Dendritic cell treated with granulocyte-macrophage colony-stimulating factor and Interleukin-4, amounts not matched to agents 40 ng/mL and 50 ng/mL, for 4 days (primary cell): ENCODE measurements around the gene DAPK1.

Source experiments
- H3K27ac Mint-ChIP-seq: one replicate; pipeline ENCODE4 v1.8.0; 2022; ENCODE audit warnings: mild to moderate bottlenecking, mixed read lengths
- H3K27me3 Mint-ChIP-seq: one replicate; pipeline ENCODE4 v1.8.0; 2022; ENCODE audit warnings: mild to moderate bottlenecking, mixed read lengths
- H3K36me3 Mint-ChIP-seq: one replicate; pipeline ENCODE4 v1.8.0; 2022; ENCODE audit warnings: low read depth, mixed read lengths
- H3K4me1 Mint-ChIP-seq: one replicate; pipeline ENCODE4 v1.8.0; 2022; ENCODE audit warnings: low read depth, mixed read lengths
- H3K4me3 Mint-ChIP-seq: one replicate; pipeline ENCODE4 v1.8.0; 2022; ENCODE audit warnings: mild to moderate bottlenecking, moderate library complexity, mixed read lengths
- H3K9me3 Mint-ChIP-seq: one replicate; pipeline ENCODE4 v1.8.0; 2022; ENCODE audit warnings: mixed read lengths
- intact Hi-C: fragments of 100-400 bp; cut with micrococcal nuclease; formaldehyde crosslinking; loops from one replicate; pipeline ENCODE4 v1.15.0; 2022

Gene DAPK1

DNA sequence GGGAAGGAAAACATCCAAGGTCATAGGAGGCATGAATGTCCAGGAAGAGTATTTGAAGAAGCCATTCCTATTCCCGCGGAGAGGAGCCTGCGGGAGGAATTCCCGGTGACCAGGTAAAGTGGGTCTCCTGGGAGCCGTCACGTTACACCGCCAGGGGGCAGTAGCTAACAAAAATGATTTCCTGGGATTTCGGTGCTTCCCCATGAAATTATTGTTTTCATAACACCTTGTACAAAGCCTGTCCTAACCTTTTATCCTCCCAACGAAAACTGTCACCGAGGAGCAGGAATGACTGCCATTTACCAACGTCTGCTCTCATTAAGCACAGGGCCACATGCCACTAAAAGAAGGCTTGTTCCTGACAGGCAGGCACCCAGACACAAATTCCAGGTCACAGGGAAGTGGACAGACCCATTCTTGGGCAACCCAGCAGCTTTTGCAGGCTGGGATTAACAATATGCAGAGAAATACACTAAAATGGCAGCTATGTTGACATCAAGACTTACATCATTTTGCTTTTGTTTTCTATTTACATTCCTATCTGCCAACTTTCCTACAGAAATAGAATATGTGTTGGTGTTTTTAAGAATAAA is 187.1 kb downstream of the DAPK1 start:
- Mint-ChIP-seq H3K4me3 (no peak overlapping the region), H3K27me3 (peaks cover 2% of the 10 kb centered on the region), H3K4me1 (peaks cover 41% of the 10 kb centered on the region), H3K36me3 (peaks cover 97% of the 10 kb centered on the region), H3K9me3 (no peaks in the 10 kb centered on the region), H3K27ac (peak overlapping the region; percentile 84)
- intact Hi-C loops: loop anchor here (5.0 kb wide), 1 partner anchor 43 kb away; the partner anchor contains the start of gene CTSL

GRCh38 chr9:87685441-87685840 is 187.8 kb downstream of the DAPK1 start:
- peak overlapping the region; percentile 84 for H3K27ac Mint-ChIP-seq
- H3K36me3 Mint-ChIP-seq: peaks cover 97% of the 10 kb centered on the region
- H3K4me1 Mint-ChIP-seq: peaks cover 41% of the 10 kb centered on the region
- no peaks in the 10 kb centered on the region for H3K9me3 Mint-ChIP-seq
- peak overlapping the region; percentile 21 for H3K4me3 Mint-ChIP-seq
- H3K27me3 Mint-ChIP-seq: peaks cover 2% of the 10 kb centered on the region
- intact Hi-C loops: loop anchor here (5.0 kb wide), 1 partner anchor 42 kb away; the partner anchor contains the start of gene CTSL

GRCh38 chr9:87685871-87686519 is 188.3 kb downstream of the DAPK1 start:
- Mint-ChIP-seq H3K4me1 (peaks cover 46% of the 10 kb centered on the region), H3K4me3 (peak overlapping the region; percentile 50), H3K36me3 (peaks cover 97% of the 10 kb centered on the region), H3K27me3 (peaks cover 2% of the 10 kb centered on the region), H3K9me3 (no peaks in the 10 kb centered on the region), H3K27ac (peak overlapping the region; percentile 84)
- intact Hi-C loops: loop anchor here (5.0 kb wide), 1 partner anchor 41 kb away; the partner anchor contains the start of gene CTSL

DNA sequence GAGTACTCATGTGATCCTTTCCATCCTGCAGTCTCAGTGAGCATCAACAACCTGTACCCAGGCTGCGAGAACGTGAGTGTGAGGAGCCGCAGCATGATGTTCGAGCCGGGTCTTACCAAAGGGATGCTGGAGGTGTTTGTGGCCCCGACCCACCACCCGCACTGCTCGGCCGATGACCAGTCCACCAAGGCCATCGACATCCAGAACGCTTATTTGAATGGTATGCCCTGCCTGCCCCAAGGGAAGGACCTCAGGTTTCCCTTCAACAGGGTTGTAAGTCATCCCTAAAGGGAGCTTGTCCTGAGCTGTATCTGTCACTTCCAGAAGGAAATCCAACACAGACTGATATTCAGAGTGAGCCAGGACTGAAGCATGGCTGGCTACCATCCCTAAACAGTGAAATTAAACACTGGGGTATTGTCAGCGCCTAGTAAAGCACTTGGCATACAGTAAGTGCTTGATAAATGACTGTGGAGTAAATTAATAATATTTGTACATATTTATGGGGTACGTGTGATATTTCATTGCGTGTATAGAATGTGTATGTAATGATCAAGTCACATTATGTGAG is 188.9 kb downstream of the DAPK1 start:
- Mint-ChIP-seq H3K4me3 (no peak overlapping the region), H3K27ac (peak overlapping the region; percentile 84), H3K36me3 (peaks cover 97% of the 10 kb centered on the region), H3K4me1 (peaks cover 50% of the 10 kb centered on the region), H3K9me3 (no peaks in the 10 kb centered on the region), H3K27me3 (peaks cover 2% of the 10 kb centered on the region)
- intact Hi-C loops: loop anchor here (5.0 kb wide), 1 partner anchor 41 kb away; the partner anchor contains the start of gene CTSL

GRCh38 chr9:87687207-87687606 is 189.5 kb downstream of the DAPK1 start:
- H3K27ac Mint-ChIP-seq: no peak overlapping the region
- peaks cover 96% of the 10 kb centered on the region for H3K36me3 Mint-ChIP-seq
- no peak overlapping the region for H3K4me3 Mint-ChIP-seq
- peaks cover 2% of the 10 kb centered on the region for H3K27me3 Mint-ChIP-seq
- no peaks in the 10 kb centered on the region for H3K9me3 Mint-ChIP-seq
- H3K4me1 Mint-ChIP-seq: peaks cover 54% of the 10 kb centered on the region
- intact Hi-C loops: loop anchor here (5.0 kb wide), 1 partner anchor 40 kb away; the partner anchor contains the start of gene CTSL

- peak overlapping the region; percentile 30 for H3K27ac Mint-ChIP-seq
- no peak overlapping the region for H3K4me3 Mint-ChIP-seq
- intact Hi-C loops: no loop called here
- no peaks in the 10 kb centered on the region for H3K27me3 Mint-ChIP-seq
- peaks cover 30% of the 10 kb centered on the region for H3K4me1 Mint-ChIP-seq
- H3K9me3 Mint-ChIP-seq: no peaks in the 10 kb centered on the region
- H3K36me3 Mint-ChIP-seq: peaks cover 95% of the 10 kb centered on the region
These were observed 196.6 kb downstream of the DAPK1 start for GRCh38 chr9:87694236-87694755.

DNA sequence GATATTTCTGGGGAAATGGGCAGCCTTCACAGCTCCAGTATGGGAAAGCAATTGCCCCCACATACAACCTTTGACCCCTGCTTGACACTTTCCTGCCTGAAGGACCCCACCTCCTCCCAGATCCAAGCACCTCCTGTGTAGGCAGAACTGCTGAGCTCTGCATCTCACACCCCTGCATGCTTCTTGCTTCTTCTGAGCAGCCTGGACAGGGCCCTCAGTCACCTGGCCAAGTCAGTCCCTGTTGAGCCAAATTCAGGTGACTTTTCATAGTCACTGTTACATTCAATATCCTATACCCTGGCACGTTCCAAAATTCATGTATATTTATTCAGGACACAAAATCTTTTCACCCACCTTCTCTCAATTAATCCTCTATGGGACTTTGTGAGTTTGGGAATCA is 197.9 kb downstream of the DAPK1 start:
- H3K4me1 Mint-ChIP-seq: peaks cover 30% of the 10 kb centered on the region
- no peaks in the 10 kb centered on the region for H3K9me3 Mint-ChIP-seq
- intact Hi-C loops: no loop called here
- no peak overlapping the region for H3K4me3 Mint-ChIP-seq
- H3K27ac Mint-ChIP-seq: peak overlapping the region; percentile 48
- H3K36me3 Mint-ChIP-seq: peaks cover 95% of the 10 kb centered on the region
- no peaks in the 10 kb centered on the region for H3K27me3 Mint-ChIP-seq

DNA sequence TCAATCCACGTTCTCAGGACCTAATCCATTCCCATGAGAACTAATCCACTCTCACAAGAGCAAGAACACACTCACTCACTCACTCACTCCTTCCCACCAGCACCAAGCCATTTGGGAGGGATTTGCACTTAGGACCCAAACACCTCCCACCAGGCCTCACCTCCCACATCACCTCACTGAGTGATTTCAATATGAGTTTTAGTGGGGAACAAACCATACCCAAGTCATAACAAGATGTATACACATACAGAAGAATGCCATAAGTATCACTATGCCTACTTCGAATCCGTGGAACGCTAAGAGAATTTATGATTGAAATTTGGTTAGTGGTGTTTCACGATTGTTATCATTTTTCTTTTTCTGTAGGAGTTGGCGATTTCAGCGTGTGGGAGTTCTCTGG is 199.0 kb downstream of the DAPK1 start:
- Mint-ChIP-seq H3K9me3 (no peaks in the 10 kb centered on the region), H3K4me1 (peaks cover 21% of the 10 kb centered on the region), H3K27ac (no peak overlapping the region), H3K27me3 (no peaks in the 10 kb centered on the region), H3K4me3 (no peak overlapping the region), H3K36me3 (peaks cover 94% of the 10 kb centered on the region)
- intact Hi-C loops: no loop called here

DNA sequence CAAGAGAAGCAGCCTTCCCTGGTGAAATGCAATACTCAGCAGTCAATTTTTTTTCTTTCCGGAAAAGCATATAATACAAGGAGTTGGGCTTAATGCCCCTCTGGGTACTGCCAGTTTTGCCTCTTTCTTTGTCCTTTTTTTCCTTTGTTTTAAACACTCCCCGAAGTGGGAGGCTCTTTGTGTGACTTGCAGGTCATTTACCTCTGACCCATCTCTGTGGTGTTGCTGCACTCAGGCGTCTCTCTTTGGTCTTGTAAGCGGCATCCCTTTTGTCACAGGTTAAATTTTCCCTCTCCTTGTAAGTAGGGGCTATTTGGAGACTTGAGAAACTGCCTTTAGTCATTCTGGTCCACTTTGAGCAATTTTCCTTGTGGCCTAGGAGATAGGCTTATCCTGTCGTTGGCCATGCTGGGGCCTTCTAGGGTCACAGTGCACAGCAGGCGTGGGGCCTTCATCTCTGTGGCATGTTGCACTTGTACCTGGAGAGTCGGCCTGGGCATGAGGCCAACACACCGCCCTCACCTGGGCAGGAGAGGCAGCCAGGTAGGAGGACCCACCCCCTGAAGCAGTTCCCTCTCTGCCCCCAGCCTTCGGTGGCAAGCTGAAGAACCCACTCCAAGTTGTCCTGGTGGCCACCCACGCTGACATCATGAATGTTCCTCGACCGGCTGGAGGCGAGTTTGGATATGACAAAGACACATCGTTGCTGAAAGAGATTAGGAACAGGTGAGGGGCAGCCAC is 200.6 kb downstream of the DAPK1 start:
- Mint-ChIP-seq H3K27me3 (no peaks in the 10 kb centered on the region), H3K9me3 (no peaks in the 10 kb centered on the region), H3K27ac (no peak overlapping the region), H3K36me3 (peaks cover 98% of the 10 kb centered on the region), H3K4me3 (no peak overlapping the region), H3K4me1 (peaks cover 10% of the 10 kb centered on the region)
- intact Hi-C loops: no loop called here

DNA sequence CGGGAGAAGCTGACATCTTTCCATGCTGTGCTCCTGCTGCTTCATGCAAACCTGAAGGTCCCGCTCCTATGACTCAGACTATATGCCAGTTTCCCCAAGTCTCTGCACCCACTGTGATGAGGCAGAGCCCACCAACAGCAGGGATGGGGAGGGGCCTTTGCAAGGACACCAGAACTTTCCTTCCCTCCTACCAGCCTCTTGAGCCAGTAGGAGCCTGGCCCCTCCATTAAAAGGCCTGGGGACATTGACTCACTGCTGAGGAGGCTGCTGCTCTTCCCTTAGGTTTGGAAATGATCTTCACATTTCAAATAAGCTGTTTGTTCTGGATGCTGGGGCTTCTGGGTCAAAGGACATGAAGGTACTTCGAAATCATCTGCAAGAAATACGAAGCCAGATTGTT is 202.2 kb downstream of the DAPK1 start:
- peaks cover 97% of the 10 kb centered on the region for H3K36me3 Mint-ChIP-seq
- no peaks in the 10 kb centered on the region for H3K9me3 Mint-ChIP-seq
- H3K4me3 Mint-ChIP-seq: no peak overlapping the region
- intact Hi-C loops: no loop called here
- H3K4me1 Mint-ChIP-seq: peaks cover 5% of the 10 kb centered on the region
- no peaks in the 10 kb centered on the region for H3K27me3 Mint-ChIP-seq
- no peak overlapping the region for H3K27ac Mint-ChIP-seq

DNA sequence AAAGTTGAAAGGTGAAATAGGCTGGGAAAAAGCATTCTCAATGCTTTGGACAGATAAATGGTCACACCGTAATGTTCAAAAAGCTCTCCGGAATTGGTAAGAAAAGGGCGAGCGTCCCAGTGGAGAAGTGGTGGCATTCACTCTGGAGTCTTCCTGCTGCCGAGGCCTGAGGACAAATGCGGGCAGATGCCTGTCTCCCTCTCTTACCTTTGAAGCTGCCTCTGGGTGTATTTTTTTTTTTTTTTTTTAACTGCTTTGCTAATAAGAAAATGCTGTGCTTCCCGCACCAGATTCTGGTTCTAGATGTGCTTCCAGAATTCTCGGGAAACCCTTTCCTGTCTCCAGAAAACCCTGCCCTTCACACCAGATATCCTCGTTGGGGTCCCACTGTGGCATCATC is 203.8 kb downstream of the DAPK1 start:
- Mint-ChIP-seq H3K36me3 (peaks cover 97% of the 10 kb centered on the region), H3K4me3 (no peak overlapping the region), H3K4me1 (peaks cover 8% of the 10 kb centered on the region), H3K9me3 (no peaks in the 10 kb centered on the region), H3K27ac (no peak overlapping the region), H3K27me3 (no peaks in the 10 kb centered on the region)
- intact Hi-C loops: no loop called here

- Mint-ChIP-seq H3K9me3 (no peaks in the 10 kb centered on the region), H3K4me3 (no peak overlapping the region), H3K27me3 (no peaks in the 10 kb centered on the region), H3K36me3 (peaks cover 97% of the 10 kb centered on the region), H3K27ac (no peak overlapping the region), H3K4me1 (peaks cover 8% of the 10 kb centered on the region)
- intact Hi-C loops: no loop called here
These were observed 204.3 kb downstream of the DAPK1 start for GRCh38 chr9:87701931-87702421.

- Mint-ChIP-seq H3K27ac (no peak overlapping the region), H3K4me3 (no peak overlapping the region)
These were observed 205.3 kb downstream of the DAPK1 start for GRCh38 chr9:87702921-87703320.

More at GRCh38 chr9:87702921-87703320, 205.3 kb downstream of the DAPK1 start:
- Mint-ChIP-seq H3K4me1 (peaks cover 15% of the 10 kb centered on the region), H3K27me3 (no peaks in the 10 kb centered on the region), H3K36me3 (peaks cover 97% of the 10 kb centered on the region), H3K9me3 (no peaks in the 10 kb centered on the region)
- intact Hi-C loops: no loop called here
